ENCODE measurements around the gene SSR1.

SSR1 gene

DNA sequence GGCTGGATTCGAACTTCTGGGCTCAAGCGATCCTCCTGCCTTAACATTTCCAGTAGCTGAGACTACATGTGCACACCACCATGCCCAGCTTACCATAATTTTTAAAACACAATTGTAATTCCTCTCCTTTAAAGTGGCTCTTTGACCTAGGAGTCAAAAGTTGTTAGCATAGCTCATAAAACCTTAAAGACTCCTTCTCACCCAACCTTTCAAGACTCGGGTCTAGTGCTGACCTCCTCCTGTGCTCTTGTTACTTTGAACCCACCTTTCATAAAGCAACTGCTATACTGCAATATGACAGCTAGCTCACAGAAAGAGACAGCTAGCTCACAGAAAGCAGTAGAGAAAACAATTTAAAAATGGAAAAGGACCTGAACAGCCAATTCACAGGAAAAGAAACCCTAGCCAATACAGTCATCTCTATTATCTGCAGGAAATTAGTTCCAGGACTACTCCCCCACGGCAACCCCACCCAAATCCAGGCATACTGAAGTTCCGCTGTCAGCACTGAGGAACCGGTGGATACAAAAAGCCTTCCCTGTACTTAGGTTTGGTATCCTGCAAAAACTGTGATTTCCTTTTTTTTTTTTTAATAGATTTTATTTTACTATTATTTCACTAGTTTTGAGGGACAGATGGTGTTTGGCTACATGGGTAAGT lies 20.3 kb downstream of the SSR1 start:
- Histone ChIP-seq H3K27ac (no peak overlapping the region), H3K36me3 (peaks cover 82% of the 10 kb centered on the region), H3K27me3 (ENCODE audit: insufficient read depth, low read depth, severe bottlenecking) (no peaks in the 10 kb centered on the region), H3K9me3 (ENCODE audit: severe bottlenecking) (no peaks in the 10 kb centered on the region), H3K4me3 (ENCODE audit: low read depth, low read length) (no peak overlapping the region)
- no peak for DNase-seq
- TF ChIP-seq, protein P1, sequence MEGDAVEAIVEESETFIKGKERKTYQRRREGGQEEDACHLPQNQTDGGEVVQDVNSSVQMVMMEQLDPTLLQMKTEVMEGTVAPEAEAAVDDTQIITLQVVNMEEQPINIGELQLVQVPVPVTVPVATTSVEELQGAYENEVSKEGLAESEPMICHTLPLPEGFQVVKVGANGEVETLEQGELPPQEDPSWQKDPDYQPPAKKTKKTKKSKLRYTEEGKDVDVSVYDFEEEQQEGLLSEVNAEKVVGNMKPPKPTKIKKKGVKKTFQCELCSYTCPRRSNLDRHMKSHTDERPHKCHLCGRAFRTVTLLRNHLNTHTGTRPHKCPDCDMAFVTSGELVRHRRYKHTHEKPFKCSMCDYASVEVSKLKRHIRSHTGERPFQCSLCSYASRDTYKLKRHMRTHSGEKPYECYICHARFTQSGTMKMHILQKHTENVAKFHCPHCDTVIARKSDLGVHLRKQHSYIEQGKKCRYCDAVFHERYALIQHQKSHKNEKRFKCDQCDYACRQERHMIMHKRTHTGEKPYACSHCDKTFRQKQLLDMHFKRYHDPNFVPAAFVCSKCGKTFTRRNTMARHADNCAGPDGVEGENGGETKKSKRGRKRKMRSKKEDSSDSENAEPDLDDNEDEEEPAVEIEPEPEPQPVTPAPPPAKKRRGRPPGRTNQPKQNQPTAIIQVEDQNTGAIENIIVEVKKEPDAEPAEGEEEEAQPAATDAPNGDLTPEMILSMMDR (IDR thresholded peaks at IDR 0.05; ENCODE audit: low read depth, low read length): no peak

DNA sequence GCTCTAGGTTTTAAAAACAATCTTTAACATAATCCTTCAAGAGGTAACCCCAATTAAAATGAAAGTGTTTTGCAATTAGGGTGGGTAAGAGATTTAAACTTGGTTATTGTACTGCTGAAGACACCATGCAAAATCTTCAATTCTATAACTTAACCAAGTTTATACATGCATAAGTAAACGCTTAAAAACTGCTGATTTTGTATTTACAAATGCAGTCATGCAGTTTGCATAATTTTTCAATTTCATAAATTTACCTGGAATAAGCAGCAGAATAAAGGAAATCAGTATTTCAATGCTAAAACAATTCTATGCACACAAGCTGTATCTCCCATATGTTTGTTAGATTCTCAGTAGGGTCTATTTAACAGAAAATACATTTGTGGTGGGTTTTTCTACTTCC lies 22.9 kb downstream of the SSR1 start:
- Histone ChIP-seq H3K36me3 (peaks cover 77% of the 10 kb centered on the region), H3K27ac (no peak overlapping the region), H3K9me3 (ENCODE audit: severe bottlenecking) (no peaks in the 10 kb centered on the region), H3K27me3 (ENCODE audit: insufficient read depth, low read depth, severe bottlenecking) (no peaks in the 10 kb centered on the region), H3K4me3 (ENCODE audit: low read depth, low read length) (no peak overlapping the region)
- TF ChIP-seq, protein P1 (IDR thresholded peaks at IDR 0.05; ENCODE audit: low read depth, low read length): no peak
- no peak for DNase-seq

DNA sequence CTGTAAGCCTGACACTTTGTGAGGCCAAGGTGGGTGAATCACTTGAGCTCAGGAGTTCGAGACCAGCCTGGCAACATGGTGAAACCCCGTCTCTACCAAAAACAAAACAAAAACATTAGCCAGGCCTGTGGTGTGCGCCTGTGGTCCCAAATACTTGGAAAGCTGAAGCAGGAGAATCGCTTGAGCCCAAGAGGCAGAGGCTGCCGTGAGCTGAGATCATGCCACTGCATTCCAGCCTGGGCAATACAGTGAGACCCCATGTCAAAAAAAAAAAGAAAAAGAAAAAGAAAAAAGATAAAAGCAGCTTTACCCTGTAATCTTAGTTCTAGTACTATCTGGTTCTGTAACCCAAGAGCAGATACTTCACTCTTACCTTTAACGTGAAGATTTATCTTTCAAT lies 27.6 kb downstream of the SSR1 start:
- Histone ChIP-seq H3K36me3 (peaks cover 45% of the 10 kb centered on the region), H3K27me3 (ENCODE audit: insufficient read depth, low read depth, severe bottlenecking) (no peaks in the 10 kb centered on the region), H3K9me3 (ENCODE audit: severe bottlenecking) (no peaks in the 10 kb centered on the region), H3K27ac (no peak overlapping the region), H3K4me3 (ENCODE audit: low read depth, low read length) (no peak overlapping the region)
- DNase-seq: no peak
- TF ChIP-seq, protein P1 (IDR thresholded peaks at IDR 0.05; ENCODE audit: low read depth, low read length): no peak

DNA sequence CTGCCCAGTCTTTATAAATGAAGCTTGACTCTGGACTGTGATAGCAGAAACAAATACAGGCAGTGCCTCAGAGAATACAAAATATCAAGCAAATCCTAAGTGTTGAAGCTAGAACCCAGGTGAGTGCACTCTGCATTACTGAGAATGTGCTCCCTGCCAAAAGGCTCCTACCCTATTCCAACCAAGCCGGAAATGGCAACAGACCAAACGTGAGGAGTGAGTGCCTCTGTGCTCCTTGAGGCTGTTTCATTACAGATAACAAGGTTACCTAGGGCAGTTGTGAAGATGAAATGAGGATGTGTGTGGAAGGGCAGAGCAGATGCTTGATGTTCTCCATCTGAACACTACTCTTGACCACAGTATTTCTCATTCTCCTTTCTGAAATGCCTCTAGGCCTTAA lies 29.3 kb downstream of the SSR1 start:
- Histone ChIP-seq H3K9me3 (ENCODE audit: severe bottlenecking) (no peaks in the 10 kb centered on the region), H3K36me3 (peaks cover 28% of the 10 kb centered on the region), H3K27me3 (ENCODE audit: insufficient read depth, low read depth, severe bottlenecking) (no peaks in the 10 kb centered on the region), H3K4me3 (ENCODE audit: low read depth, low read length) (no peak overlapping the region), H3K27ac (no peak overlapping the region)
- no peak for DNase-seq
- TF ChIP-seq, protein P1 (IDR thresholded peaks at IDR 0.05; ENCODE audit: low read depth, low read length): no peak

DNA sequence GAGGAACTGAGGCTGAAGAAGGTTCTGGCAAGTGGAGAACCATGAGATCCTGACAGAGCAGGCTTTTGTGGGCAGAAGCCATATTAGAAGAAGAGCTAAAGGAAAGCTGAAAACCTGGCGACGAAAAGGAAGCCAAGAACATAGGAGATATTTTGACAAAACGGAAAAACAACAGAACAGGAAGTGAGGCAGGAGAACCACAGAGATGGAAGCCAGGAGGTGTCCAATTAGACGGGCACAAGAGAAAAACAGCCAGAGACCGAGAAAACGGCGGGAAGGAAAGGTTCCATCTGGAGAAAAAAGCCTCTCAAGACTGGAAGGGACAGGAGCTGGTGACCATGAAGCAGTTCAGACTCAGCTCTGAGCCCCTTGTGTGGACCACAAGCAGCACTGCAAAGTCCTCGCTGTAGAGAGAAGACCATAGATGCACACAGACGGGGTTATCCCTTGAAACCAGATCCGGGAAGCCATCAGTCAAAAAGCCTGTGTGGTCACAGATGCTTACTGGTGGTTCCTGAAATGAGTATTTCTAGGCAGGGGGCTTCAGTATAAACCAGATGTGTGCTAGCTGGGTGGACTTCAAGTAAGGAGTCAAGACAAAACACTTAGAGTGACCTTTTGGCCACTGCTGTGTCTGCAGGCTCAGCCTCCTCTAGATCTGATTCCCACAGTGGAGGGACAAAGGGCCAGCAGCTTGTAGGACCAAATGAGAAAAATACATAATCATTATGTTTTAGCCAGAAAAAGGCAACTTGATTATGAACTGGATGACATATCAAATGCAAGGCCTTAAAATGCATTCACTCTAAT lies 30.7 kb downstream of the SSR1 start:
- Histone ChIP-seq H3K36me3 (peaks cover 24% of the 10 kb centered on the region), H3K27me3 (ENCODE audit: insufficient read depth, low read depth, severe bottlenecking) (no peaks in the 10 kb centered on the region), H3K27ac (no peak overlapping the region), H3K9me3 (ENCODE audit: severe bottlenecking) (no peaks in the 10 kb centered on the region), H3K4me3 (ENCODE audit: low read depth, low read length) (no peak overlapping the region)
- TF ChIP-seq, protein P1 (IDR thresholded peaks at IDR 0.05; ENCODE audit: low read depth, low read length): no peak
- DNase-seq: no peak
